GM18867 (cell line): ENCODE data around the gene GGT6.

Experiments used
- ATAC-seq: cut with Tn5 transposase; IDR thresholded peaks from one replicate; pipeline ENCODE4 v1.9.1; 2021; ENCODE audit warnings: mild to moderate bottlenecking, moderate library complexity; ENCODE audit not compliant: unreplicated experiment

The GGT6 gene

DNA sequence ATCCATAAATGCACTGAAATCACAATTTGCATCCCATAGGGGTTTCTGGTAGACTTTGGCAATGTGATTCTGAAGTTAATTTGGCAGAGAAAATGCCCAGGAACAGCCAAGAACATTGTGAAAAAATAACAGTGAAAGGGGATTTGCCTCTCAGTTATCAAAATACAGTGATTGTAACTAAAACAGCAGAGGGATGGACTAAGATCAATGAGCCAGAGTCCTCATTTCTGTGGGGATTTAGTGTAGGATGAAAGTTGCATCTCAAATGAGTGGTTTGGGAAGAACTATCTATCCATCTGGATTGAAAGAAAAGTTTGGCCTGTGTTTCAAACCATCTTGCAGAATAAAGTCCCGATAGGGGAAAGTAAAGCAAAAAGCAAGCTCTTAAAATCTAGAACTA lies 33.2 kb downstream of the GGT6 start:
- ATAC-seq, result no peak

DNA sequence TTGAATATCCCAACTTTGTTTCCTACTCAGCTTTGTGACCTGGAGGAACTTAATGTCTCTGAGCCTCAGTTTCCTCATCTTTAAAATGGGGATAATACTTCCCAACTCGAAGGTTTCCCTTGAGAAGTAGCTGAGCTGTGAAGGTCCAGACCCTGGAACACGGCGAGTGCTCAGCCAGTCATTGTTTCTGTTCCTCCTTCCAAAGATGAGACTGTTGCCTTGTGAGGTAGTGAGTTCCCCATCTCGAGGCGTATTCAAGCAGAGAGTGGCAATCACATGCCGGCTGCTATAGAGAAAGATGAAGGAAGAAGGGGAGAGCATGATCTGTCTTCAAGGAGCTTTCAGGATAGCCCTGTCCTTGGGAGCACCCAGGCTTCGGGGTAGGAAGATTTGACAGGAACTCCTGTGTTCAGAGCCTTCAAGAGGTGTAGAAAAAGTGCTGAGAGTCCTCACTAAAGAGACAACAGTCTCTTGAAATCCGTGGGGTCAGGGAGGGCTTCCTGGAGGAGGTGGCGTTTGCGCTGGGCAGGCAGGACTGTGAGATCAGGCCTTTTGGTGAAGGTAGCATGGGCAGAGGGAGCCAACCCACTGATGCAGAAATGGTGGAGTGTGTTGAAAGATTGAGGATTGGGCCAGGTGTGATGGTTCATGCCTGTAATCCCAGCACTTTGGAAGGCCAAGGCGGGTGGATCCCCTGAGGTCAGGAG lies 34.5 kb downstream of the GGT6 start:
- no peak for ATAC-seq

DNA sequence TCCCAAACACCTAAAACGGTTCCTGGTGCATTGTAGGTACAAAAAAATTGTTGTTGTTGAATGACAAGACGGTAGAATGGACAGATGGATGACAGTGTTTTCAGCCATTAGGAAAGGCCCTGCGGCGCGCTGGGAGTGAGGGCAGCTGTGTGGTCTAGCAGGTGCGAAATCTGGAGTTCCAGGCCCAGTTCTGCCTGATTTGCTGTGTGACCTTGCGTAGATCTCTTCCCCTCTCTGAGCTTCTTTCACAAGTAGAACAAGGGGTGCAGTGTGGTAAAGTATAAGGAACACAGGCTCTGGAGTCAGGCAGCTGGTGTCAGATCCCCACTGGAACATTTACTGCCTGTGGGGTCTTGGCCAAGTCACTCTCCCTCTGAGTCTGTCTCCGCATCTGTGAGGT lies 36.4 kb downstream of the GGT6 start:
- no peak for ATAC-seq

DNA sequence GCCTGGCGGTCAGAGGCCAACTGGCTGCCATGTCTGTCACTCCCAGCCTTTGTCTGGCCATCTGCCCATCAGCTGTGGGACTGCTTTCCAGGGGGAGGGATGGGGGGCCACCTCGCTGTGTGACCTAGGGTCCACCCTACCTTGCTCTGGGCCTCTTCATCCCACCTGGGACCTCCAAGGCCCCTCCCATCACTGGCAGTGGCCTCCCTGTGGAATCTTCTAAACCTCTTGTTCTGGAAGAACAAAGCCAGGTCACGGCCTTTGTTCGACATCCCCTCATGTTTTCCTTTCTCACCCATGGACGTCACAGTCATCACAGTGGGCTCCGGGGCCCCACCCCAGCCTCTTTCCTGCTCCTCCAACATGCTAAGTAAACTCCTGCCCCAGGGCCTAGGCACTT lies 37.7 kb downstream of the GGT6 start:
- no peak for ATAC-seq

DNA sequence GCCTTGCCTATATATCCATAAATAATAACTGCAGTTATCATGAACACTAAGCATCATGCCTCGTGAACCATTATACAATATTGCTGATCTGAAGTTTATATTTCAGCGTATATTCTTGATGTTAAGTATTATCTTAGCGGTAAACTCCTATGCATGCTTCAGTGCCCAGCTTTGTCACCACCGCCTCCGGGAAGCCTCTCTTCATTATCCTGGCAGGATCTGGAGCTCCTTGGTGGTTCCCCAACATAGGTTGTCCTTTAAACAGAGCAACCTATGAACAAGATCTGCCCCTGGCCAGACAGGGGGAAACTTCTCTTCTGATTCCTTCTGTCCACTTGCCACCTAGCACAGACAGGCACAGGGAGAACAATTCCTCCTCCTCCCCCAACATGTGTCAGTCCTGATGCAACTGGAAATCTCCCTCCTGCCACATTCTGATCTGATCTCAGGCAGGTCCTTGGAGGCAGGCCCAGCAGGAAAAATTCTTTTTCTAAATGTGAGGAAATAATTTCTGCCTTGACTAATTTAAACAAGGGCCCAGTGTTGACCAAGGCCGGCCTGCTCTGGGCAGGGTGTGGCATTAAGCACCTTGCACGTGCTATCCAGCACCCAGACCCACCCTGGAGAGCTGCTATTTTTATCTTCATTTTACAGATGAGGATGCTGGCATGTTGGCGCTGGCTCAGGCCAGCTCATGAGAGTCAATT lies 39.3 kb downstream of the GGT6 start:
- no peak for ATAC-seq

DNA sequence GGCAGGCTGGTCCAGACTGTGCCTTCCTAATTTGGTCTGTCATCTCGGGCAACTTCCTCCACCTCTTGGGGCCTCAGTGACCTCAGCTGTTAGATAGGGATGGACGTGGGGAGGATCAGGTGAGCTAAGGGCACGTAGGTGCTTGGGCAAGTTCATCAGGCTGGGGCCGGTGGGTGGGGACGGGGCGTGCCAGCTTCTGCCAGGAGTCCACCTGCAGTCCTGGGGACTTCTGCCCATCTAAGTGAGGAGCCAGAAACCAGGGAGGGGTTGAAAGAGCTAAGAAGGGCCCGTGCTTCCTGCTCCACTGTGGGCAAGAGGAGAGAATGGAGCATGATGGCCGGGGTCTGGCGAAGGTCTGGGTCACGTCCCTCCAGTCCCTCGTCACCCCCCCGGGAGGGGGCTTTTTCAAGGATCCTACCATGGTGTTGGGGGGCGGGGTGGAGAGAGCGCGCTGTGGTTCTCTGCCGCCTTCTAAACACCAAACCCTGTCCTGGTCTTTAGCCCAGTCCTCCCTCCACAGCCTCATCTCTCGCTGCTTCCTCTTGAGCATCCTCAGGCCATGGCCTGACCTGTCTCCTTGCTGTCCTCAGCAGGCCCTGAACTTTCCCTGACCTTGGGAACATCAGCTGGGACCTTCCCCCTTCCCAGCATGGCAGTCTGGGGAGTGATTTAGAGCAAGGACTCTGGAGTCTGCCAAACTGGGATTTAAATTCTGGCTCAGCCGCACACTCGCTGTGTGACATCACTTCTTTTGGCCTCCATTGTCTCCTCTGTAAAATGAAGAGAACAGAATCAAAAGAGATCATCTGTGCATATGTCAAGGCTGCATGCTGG lies 40.1 kb downstream of the GGT6 start:
- ATAC-seq, result no peak

DNA sequence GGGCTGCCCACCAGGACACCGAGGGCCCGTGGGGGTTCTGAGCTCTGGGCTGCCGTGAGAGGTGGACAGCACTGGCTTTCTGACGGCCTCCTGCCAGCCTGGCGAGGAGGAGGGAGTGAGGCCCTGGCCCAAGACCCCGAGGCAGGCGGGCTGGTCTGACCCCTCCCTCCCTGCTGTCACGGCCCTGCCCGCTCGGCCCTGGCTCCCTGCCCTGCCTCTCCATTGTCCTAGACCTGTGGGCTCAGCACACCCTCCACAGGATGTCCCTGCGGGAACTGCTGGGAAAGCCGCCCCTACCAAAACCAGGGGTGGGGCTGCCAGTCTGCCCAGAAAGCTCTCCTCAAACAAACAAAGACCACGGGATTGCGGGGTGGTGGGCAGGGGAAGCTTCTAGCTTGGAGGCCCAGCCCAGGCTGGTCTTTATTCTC lies 41.0 kb downstream of the GGT6 start:
- no peak for ATAC-seq

DNA sequence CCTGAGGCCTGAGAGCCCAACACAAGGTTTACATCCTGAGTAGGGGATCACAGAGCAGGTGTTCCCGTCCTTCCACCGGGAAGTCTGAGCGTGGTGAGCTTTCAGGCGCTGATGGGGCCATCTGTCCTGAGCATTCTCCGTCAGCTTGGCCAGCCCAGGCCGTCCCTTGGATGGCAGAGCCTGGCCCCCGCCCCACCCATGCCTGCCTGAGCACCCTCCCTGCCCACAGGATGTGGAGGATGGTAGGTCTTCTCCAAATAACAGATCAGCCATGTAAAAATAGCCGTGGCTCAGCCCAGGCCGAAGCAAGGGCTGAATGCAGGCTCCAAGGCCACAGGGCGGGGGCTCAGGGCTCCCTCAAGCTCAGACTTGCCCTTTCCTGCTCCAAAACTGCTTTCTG lies 41.5 kb downstream of the GGT6 start:
- no peak for ATAC-seq

DNA sequence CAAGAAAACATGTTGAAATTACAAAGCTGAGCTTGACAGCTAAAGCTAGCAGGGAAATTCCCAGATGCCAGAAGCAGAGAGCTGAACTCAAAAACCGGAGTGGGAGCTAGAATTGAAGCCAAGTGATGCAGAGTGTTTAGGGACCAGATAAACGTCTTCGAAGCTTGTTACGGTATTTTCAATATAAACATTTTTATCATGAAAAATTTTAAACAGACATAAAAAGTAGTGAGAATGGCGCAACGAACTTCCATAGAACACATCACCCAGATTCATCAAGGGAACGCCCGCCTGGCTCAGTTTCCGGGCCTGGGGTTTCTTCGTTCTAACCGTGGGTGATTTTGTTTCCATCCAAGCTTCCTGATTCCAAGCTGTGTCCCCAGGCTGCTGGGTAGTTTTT lies 43.6 kb downstream of the GGT6 start:
- no peak for ATAC-seq

DNA sequence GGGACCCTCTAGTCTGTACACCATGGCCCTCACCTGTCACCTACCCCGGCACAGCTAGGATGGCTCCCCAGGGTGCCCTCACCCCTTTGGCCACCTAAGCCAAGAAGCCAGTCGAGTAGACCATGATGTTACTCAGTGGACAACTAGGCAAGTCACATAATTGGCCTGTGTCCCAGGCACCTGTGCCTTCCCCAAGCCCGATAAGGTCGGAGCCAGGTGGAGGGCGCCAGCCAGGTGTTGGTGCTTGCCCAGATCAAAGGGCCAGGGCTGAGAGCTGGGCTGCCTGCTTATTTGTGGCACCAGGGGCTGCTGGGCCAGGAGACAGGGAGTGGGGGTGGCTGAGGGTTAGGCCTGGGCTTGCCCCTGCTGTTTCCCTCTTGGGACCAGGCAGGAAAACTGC lies 44.9 kb downstream of the GGT6 start:
- no peak for ATAC-seq

DNA sequence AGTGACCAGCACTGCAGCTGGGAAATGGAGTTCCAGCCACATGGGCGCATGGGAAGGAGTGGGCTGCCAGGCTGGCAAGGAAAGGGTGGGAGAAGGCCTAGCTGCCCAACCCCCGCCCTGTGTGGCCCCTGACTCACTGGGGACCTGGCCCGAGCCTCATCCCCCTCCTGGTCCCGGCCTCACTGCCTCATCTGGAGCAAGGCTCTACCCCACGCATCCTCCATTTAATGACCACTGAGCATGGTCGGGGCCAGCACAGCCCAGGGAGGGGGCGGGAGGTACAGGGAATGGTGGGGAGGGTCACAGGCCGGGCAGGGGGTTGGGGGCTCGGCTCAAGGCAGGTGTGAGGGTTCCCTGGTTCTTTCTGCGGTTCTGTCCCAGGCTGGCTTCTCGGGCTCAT lies 45.6 kb downstream of the GGT6 start:
- no peak for ATAC-seq

DNA sequence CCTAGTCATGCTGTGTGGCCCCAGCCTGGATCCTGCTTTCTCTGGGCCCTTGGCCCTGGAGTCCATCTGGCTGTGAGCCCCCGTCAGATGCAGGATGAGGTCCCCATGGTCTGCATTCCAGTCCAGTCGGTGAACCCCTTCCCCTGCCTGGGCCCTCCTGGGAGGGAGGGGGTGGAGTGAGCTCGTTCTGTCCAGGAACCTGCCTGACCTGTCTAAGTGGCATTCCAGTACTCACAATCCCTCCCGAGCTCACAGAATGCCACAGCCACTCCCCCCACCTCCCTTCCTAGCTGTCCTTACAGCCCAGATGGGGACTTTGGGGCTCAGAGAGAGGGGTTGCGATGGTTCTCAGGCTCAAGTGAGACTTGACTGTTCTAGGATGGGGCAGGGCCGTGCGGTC lies 46.2 kb downstream of the GGT6 start:
- ATAC-seq, result no peak

DNA sequence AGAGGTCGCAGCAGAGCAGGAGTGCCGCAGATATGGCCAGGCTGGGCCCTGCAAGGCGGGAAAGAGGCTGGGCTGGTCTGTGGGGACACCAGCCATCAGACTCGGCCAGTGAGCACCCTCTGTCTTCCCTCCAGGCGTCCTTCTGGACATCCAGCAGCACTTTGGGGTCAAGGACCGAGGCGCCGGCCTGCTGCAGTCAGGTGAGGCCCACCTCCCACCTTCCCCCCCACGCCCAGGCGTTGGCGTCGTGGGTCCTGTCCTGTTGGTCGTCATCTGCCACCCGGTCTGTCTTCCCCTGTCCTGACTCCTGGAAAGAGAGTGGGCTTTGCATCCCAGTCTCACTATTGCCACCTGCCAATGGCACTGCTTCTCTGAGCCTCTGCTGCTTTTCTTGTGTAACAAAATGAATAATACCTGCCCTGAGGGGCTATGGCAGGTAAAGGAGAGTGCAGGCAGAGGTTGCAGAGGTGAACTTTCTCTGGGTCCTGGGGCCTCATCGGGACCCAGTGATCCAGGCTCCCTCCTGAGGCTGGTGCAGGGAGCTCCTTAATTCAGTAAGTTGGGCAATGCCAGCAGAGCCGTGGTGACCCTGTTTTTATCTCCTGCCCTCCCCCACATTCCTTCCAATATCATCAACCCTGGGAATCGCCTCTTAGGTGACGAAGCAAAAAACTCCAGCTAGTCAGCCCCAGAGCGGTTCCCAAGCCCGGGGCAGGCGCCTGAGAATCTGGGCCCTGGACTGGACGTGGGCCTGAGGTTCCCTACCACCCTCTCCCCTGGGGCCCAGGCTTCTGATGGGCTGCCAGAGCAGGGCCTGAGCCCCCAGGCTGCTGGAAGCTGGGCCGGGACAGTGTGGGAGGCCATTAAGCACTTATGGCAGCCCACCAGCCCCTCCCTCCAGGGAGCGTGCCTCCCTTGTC lies 47.0 kb downstream of the GGT6 start:
- no peak for ATAC-seq

DNA sequence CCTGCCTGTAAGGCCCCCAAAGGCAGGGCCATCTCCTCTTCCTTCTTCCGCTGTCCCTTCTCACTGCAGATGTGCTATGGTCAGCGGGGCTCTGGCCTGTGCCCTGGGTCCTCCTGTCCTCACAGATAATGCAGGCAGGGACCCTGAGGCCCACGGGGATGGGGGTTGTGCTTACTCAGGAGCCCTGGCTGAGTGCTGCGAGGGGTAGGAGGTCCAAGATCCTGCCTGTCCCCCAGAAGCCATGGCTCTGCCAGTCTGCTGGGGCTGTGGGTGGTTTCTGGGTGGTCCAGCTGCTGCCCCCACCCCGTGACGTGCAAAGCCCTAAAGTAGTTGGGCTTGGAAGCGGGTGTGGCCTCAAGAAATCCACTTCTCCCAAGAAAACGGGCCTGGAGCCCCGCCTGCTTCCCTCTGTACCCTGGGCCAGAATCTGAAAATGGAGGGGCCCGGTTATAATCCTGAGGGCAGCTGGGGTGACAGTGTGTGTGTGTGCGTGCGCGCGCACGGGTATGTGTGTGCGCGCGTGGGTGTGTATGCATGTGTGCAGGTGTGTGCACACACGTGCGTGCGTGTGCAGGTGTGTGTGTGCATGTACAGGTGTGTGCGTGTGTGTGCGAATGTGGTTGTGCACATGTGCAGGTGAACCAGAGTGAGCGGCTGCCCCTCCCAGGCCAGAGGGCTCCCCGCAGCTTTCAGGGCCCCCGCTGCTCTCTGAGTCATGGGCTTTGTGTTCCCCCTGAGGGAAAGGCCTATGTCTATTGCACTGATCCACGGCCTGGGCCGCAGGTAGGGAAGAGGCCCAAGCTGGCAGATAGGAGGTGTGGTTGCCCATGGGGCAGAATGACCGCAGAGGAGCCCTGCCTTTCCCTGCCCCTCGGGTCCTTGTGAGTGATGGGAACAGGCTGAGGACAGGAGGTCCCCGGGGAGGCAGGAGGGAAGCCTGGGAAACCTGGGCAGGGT lies 47.9 kb downstream of the GGT6 start:
- no peak for ATAC-seq

DNA sequence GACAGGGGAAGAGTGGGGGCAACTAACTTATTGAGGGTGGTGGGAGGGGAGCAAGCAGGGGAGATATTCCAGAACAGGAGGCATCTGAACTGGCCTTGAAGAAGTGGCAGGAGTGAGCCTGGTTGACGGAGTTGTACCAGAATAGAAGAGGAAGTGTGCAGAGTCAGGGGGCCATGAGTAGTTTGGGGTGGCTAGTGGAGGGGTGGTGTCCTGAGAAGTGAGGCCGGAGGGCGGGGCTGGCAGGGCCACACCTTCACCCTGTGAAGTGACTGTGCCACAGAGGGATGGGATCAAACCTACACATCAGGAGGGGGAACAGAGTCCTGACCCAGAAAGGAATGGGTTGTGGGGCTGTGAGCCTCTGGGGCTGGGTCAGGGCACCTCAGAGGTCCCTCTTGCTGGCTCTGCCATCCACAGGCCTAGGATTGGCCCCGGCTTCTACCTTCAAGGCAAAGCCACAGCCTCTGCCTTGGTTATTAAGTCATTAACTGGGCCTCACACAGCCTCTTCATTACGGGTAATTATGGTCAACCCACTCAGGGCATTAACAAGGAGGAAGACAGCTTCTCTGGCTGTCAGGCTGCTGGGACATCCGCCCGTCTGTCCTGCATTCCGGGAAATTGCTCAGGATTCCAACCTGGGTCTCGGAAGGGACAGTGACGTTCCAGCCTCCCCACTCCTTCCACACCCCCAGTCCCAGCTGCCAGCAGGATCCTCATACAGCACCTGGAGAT lies 49.0 kb downstream of the GGT6 start:
- no peak for ATAC-seq

DNA sequence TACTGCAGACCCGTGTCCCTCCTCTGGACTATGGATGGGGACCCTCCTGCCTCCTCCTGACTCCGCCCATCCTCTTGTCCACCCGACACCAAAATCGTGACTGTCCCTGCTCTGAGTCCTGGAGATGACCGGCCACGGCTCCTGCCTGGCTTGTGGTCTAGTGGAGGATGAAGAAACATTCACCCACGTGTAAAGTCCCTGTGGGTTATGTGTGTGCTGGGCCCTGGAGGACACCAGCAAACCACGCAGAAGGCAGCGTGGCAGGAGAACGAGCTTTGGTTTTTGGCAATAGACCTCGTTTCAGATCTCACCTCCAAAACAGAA lies 49.8 kb downstream of the GGT6 start:
- no peak for ATAC-seq

DNA sequence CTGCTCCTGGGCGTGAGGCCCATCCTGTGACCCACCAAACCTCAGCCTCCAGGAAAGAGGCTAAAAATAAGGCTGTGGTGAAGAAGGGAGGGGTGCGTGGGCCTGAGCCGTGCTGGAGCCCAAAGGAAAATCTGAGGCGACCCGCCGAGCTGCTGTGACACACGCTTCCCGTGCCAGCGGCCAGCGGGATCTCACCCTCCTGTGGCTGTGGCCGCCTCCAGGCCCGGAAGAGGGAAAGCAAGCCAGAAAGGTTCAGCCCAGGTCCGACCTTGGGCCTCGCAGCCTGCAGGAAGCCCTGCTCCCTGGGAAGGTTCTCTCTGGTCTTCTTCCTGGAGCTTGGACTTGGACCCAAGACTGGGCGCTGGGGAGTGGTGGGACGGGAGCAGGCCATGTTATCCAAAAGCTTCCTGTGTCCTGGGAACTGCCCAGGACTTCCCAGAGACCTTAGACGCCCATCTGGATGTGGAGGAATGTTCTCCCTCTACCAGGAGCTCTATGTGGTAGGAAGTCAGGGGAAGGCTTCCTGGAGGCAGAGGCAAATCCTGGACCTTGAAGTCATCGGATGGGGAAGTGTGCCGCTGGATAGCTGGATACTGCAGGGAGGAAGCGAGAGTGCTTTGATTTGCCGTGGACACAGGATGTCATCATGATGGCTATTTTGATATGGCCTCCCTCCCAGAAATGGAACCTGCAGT lies 50.3 kb downstream of the GGT6 start:
- ATAC-seq, result no peak

DNA sequence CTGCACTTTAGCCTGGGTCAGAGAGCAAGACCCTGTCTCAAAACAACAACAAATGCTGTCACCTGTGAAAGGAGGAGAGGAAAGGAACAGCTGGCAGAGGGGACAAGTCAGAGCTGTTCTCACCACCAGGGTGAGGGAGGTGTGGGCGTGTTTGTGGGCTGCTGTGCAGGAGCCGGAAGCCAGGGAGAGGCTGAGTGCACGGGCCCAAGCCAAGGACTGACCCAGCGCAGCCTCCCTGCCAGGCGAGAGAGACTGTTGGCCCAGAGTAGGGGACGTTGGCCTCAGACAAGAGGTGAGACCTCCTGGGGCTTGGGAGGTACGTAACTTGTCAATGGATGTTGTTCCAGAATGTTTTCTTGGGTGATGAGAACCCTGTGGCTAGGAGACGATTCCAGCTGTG lies 51.0 kb downstream of the GGT6 start:
- ATAC-seq, result no peak

DNA sequence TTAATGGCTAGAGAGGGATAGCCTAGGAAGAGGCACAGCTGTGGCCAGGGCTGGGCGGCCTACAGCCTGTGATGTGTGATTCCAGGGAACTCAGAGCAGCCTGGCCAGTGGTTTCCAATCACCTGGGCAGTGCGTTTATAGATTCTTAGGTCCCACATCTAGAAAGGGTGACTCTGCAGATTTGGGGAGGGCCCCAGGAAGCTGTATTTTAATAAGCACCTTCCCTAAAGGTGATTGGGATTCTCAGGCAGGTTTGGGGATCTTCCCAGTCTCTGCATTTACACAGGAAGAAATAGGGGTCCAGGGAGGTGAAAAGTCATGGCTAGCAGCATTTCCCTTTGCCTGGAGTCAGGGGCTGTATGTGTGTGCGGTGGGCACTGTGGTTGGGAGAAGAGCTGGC lies 52.2 kb downstream of the GGT6 start:
- no peak for ATAC-seq
